Keratinocyte (primary cell): ENCODE results near the gene KCND2. TPM values are rescaled to one million over a fixed set of nuclear protein-coding genes. Genes with fewer than 3 reads are reported as not detected.

Source experiments
- DNase-seq: peaks from one replicate; pipeline ENCODE4 v3.0.0-alpha.2; 2011; ENCODE audit warnings: low read depth, missing footprints, low spot score
- FAIRE-seq: peaks from 2 replicates; lab custom pipeline; 2011; peaks lifted over from hg19 to GRCh38; lab: Jason Lieb, UNC
- H2AFZ ChIP-seq: 2 replicates; pipeline ENCODE4 v1.6.0; 2012; ENCODE audit warnings: low read length, control low read depth, inconsistent platforms; ENCODE audit not compliant: control insufficient read depth
- H3K27ac ChIP-seq: 2 replicates; pipeline ENCODE4 v1.5.1; 2011; ENCODE audit warnings: low read length; ENCODE audit not compliant: control insufficient read depth, insufficient read depth
- H3K27me3 ChIP-seq: 3 replicates; pipeline ENCODE4 v1.6.0; 2011; ENCODE audit warnings: low read length; ENCODE audit not compliant: control insufficient read depth, insufficient read depth; ENCODE audit errors: extremely low read depth
- H3K36me3 ChIP-seq, 2 experiments: 2 replicates in 1 of 2; 3 replicates in 1 of 2; pipeline ENCODE4 v1.5.1; 2011; ENCODE audit warnings: low read length in 2 of 2, mild to moderate bottlenecking in 1 of 2; ENCODE audit not compliant: control insufficient read depth in 2 of 2, insufficient read depth in 2 of 2; ENCODE audit errors: extremely low read depth in 1 of 2
- H3K4me1 ChIP-seq: 3 replicates; pipeline ENCODE4 v1.5.1; 2011; ENCODE audit warnings: low read length; ENCODE audit not compliant: control insufficient read depth, insufficient read depth; ENCODE audit errors: extremely low read depth
- H3K4me2 ChIP-seq: 3 replicates; pipeline ENCODE4 v1.6.0; 2011; ENCODE audit warnings: low read depth, low read length; ENCODE audit not compliant: control insufficient read depth, insufficient read depth; ENCODE audit errors: extremely low read depth
- H3K4me3 ChIP-seq, 3 experiments: fragments of 200-600 bp in 1 of 3; sonication (generic) in 1 of 3; 2 replicates in 2 of 3; 3 replicates in 1 of 3; pipeline ENCODE4 v1.5.1; 2011 to 2016; ENCODE audit warnings: low read length in 3 of 3, mild to moderate bottlenecking in 3 of 3, control low read depth in 2 of 3, inconsistent platforms in 1 of 3, low read depth in 1 of 3, mixed read lengths in 1 of 3, mixed run types in 1 of 3, moderate library complexity in 1 of 3; ENCODE audit not compliant: control insufficient read depth in 2 of 3, insufficient read depth in 2 of 3; ENCODE audit errors: extremely low read depth in 1 of 3
- H3K79me2 ChIP-seq: 2 replicates; pipeline ENCODE4 v1.6.0; 2012; ENCODE audit warnings: low read length; ENCODE audit not compliant: control insufficient read depth, insufficient read depth
- H3K9ac ChIP-seq: 3 replicates; pipeline ENCODE4 v1.6.0; 2011; ENCODE audit warnings: low read length; ENCODE audit not compliant: control insufficient read depth, insufficient read depth; ENCODE audit errors: extremely low read depth
- H3K9me1 ChIP-seq: 3 replicates; pipeline ENCODE4 v1.6.0; 2011; ENCODE audit warnings: low read length; ENCODE audit not compliant: control insufficient read depth, insufficient read depth; ENCODE audit errors: extremely low read depth
- H3K9me3 ChIP-seq: 2 replicates; pipeline ENCODE4 v1.5.1; 2012; ENCODE audit warnings: low read depth, low read length; ENCODE audit not compliant: control insufficient read depth
- H4K20me1 ChIP-seq: 3 replicates; pipeline ENCODE4 v1.6.0; 2011; ENCODE audit warnings: low read length; ENCODE audit not compliant: control insufficient read depth, insufficient read depth; ENCODE audit errors: extremely low read depth
- EZH2 ChIP-seq: IDR thresholded peaks from one replicate; pipeline ENCODE4 v1.6.1; 2012; ENCODE audit warnings: inconsistent platforms, mild to moderate bottlenecking, low read length, moderate library complexity
- dilution Hi-C: fragments of 300-500 bp; cut with MboI; formaldehyde crosslinking; loops from one replicate; pipeline ENCODE4 v1.7.0; 2020; ENCODE audit warnings: low sequenced_read_pairs; ENCODE audit not compliant: extremely low pct_ligation_motif_present
- polyA plus RNA-seq, 5 experiments: library from polyadenylated mRNA; depleted of rRNA in 3 of 5; stranded (reverse) in 3 of 5; stranded (forward) in 1 of 5; unstranded in 1 of 5; fragments of >200 nt; gene quantifications; 1 replicate in 1 of 5; 2 replicates in 3 of 5; 3 replicates in 1 of 5; pipeline versions ENCODE4 v1.2.1 to v1.2.3, GENCODE V29; 2011 to 2012; ENCODE audit warnings: missing spikeins in 2 of 5, low read depth in 1 of 5, low replicate concordance in 1 of 5
- TF ChIP-seq, protein P1 (sequence below), 3 experiments: IDR thresholded peaks in 1 of 3; conservative IDR thresholded peaks in 1 of 3; optimal IDR thresholded peaks in 1 of 3; 2 replicates in 2 of 3; 3 replicates in 1 of 3; pipeline versions ENCODE3 to v1.5.1; 2011; ENCODE audit warnings: low read length in 3 of 3, mild to moderate bottlenecking in 3 of 3, moderate library complexity in 2 of 3, control low read depth in 1 of 3, inconsistent platforms in 1 of 3; ENCODE audit not compliant: insufficient read depth in 2 of 3; ENCODE audit errors: extremely low read depth in 1 of 3

Gene KCND2
- polyA plus RNA-seq, 1 donor (not counting 4 experiments of a cell fraction or from before 2014, with no cell fraction given), result not detected

- no peaks in the 10 kb centered on the region for H3K27me3 ChIP-seq
- no peaks in the 10 kb centered on the region for H3K79me2 ChIP-seq
- FAIRE-seq (no peak), DNase-seq (no peak)
- H3K36me3 ChIP-seq, result no peaks in the 10 kb centered on the region
- H4K20me1 ChIP-seq, result no peaks in the 10 kb centered on the region
- dilution Hi-C loops, result no loop called here
- no peaks in the 10 kb centered on the region for H3K4me1 ChIP-seq
- TF ChIP-seq, protein P1, sequence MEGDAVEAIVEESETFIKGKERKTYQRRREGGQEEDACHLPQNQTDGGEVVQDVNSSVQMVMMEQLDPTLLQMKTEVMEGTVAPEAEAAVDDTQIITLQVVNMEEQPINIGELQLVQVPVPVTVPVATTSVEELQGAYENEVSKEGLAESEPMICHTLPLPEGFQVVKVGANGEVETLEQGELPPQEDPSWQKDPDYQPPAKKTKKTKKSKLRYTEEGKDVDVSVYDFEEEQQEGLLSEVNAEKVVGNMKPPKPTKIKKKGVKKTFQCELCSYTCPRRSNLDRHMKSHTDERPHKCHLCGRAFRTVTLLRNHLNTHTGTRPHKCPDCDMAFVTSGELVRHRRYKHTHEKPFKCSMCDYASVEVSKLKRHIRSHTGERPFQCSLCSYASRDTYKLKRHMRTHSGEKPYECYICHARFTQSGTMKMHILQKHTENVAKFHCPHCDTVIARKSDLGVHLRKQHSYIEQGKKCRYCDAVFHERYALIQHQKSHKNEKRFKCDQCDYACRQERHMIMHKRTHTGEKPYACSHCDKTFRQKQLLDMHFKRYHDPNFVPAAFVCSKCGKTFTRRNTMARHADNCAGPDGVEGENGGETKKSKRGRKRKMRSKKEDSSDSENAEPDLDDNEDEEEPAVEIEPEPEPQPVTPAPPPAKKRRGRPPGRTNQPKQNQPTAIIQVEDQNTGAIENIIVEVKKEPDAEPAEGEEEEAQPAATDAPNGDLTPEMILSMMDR (optimal IDR thresholded peaks at IDR 0.05 in 1 of 3, IDR thresholded peaks at IDR 0.05 in 1 of 3, conservative IDR thresholded peaks at IDR 0.05 in 1 of 3; ENCODE audit: extremely low read depth in 1 of 3, insufficient read depth in 2 of 3, low read length in 3 of 3), result no peak
- no peak for TF ChIP-seq EZH2
- H3K4me2 ChIP-seq, result no peak overlapping the region
- H3K9ac ChIP-seq, result no peak overlapping the region
- H2AFZ ChIP-seq, result no peak overlapping the region
- H3K4me3 ChIP-seq, result no peak overlapping the region
- no peaks in the 10 kb centered on the region for H3K9me3 ChIP-seq
- no peaks in the 10 kb centered on the region for H3K9me1 ChIP-seq
- H3K27ac ChIP-seq, result no peak overlapping the region
Observed at GRCh38 chr7:120735791-120736190, 462.8 kb downstream of the KCND2 start.

DNA sequence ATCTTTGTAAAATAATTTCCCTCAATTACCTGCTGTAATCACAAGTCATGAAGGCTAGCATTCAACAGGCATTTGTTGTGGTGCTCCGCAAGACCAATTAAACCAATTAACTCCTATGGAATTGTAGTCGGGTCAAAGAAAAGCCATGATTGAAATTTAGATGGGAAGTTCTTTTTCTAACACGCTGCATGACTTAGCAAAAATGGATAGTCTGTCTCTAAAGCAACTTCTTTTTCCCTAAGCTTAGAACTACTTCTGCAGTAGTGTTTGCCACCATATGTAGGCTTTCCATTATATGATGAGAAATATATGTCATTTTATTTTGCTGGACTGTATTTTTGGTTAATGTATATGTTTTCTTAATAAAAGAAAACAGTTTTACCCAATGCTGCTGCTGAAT is 465.8 kb downstream of the KCND2 start:
- H3K9me3 ChIP-seq, result no peaks in the 10 kb centered on the region
- H2AFZ ChIP-seq, result no peak overlapping the region
- dilution Hi-C loops, result no loop called here
- no peaks in the 10 kb centered on the region for H3K4me1 ChIP-seq
- no peaks in the 10 kb centered on the region for H3K9me1 ChIP-seq
- H3K9ac ChIP-seq, result no peak overlapping the region
- no peaks in the 10 kb centered on the region for H3K79me2 ChIP-seq
- TF ChIP-seq EZH2, result no peak
- TF ChIP-seq, protein P1 (optimal IDR thresholded peaks at IDR 0.05 in 1 of 3, IDR thresholded peaks at IDR 0.05 in 1 of 3, conservative IDR thresholded peaks at IDR 0.05 in 1 of 3; ENCODE audit: extremely low read depth in 1 of 3, insufficient read depth in 2 of 3, low read length in 3 of 3), result no peak
- H4K20me1 ChIP-seq, result no peaks in the 10 kb centered on the region
- H3K4me3 ChIP-seq, result no peak overlapping the region
- no peak overlapping the region for H3K4me2 ChIP-seq
- no peak overlapping the region for H3K27ac ChIP-seq
- FAIRE-seq (no peak), DNase-seq (no peak)
- no peaks in the 10 kb centered on the region for H3K27me3 ChIP-seq
- no peaks in the 10 kb centered on the region for H3K36me3 ChIP-seq
